Tibial nerve (tissue), 4 donors: ENCODE measurements around the gene C1QTNF9. TPM values are rescaled to one million over a fixed set of nuclear protein-coding genes. Genes with fewer than 3 reads are reported as not detected.
A peak's percentile ranks its signal among the peaks of the same experiment; 100 is the strongest.

Experiments used
- DNase-seq, 2 donors: peaks; one replicate each; pipeline ENCODE4 v3.0.0-alpha.2; 2019; ENCODE audit warnings: low spot score in 2 of 2
- H3K27ac ChIP-seq, 4 donors: fragments of 200-600 bp; sonication (generic) in 3 of 4; one replicate each; pipeline ENCODE4 v1.5.1; 2017 to 2019; ENCODE audit warnings: mild to moderate bottlenecking in 1 of 4
- H3K27me3 ChIP-seq, 2 donors: fragments of 200-600 bp; sonication (generic) in 1 of 2; one replicate each; pipeline versions ENCODE4 v1.5.1 to v1.6.0; 2017 to 2019
- H3K36me3 ChIP-seq, 3 donors: fragments of 200-600 bp; sonication (generic); one replicate each; pipeline ENCODE4 v1.5.1; 2018 to 2019
- H3K4me1 ChIP-seq, 4 donors: fragments of 200-600 bp; sonication (generic) in 3 of 4; one replicate each; pipeline ENCODE4 v1.5.1; 2017 to 2019
- H3K4me3 ChIP-seq, 4 donors: fragments of 200-600 bp; sonication (generic) in 3 of 4; one replicate each; pipeline ENCODE4 v1.5.1; 2017 to 2019; ENCODE audit warnings: mild to moderate bottlenecking in 1 of 4, moderate library complexity in 1 of 4
- H3K9me3 ChIP-seq, 4 donors: fragments of 200-600 bp; sonication (generic) in 3 of 4; one replicate each; pipeline ENCODE4 v1.5.1; 2017 to 2019
- CTCF ChIP-seq, 5 experiments: fragments of 200-600 bp in 3 of 5; fragments of 450-650 bp in 2 of 5; sonication (generic) in 3 of 5; IDR thresholded peaks; one replicate each; pipeline ENCODE4 v1.5.1; 2016 to 2019; ENCODE audit warnings: antibody characterized with exemption in 5 of 5, mild to moderate bottlenecking in 3 of 5, moderate library complexity in 2 of 5
- EP300 ChIP-seq, 2 donors: sonication (generic); formaldehyde crosslinking; IDR thresholded peaks; one replicate each; pipeline ENCODE4 v1.6.1; 2017; ENCODE audit warnings: antibody characterized with exemption in 2 of 2, mild to moderate bottlenecking in 1 of 2
- POLR2A ChIP-seq, 2 donors: fragments of 450-650 bp; IDR thresholded peaks; one replicate each; pipeline ENCODE4 v1.6.1; 2017; ENCODE audit warnings: antibody characterized with exemption in 2 of 2, mild to moderate bottlenecking in 2 of 2, moderate library complexity in 2 of 2
- WGBS, 2 donors: methylation state at CpG; one replicate each; pipeline ENCODE4 v1.1.5; 2018; 5-methylcytosine and 5-hydroxymethylcytosine counted together
- total RNA-seq, 4 donors: library from RNA; depleted of rRNA; stranded (reverse); fragments of >200 nt; gene quantifications; one replicate each; pipeline ENCODE4 v1.1.0, GENCODE V29; 2016

C1QTNF9 gene
- total RNA-seq, 4 donors from 2014 or later, result 0.63 to 5.9 TPM; not detected in 2

GRCh38 chr13:24281188-24282008, 28.0 kb upstream of the C1QTNF9 start:
- no peak overlapping the region for H3K4me3 ChIP-seq
- DNase-seq, result no peak
- H3K36me3 ChIP-seq, result peaks cover 0 to 36% (median 0%) of the 10 kb centered on the region in 3 donors
- TF ChIP-seq CTCF (IDR thresholded peaks at IDR 0.05) (no peak), EP300 (IDR thresholded peaks at IDR 0.05) (no peak), POLR2A (IDR thresholded peaks at IDR 0.05) (no peak)
- WGBS, 2 donors, result 86 to 88% methylated on average over 10 to 18 of the region's 18 CpGs
- H3K27ac ChIP-seq, result peak overlapping the region in 3 of 4 donors; percentile 0 to 51 (median 39)
- H3K9me3 ChIP-seq, result no peaks in the 10 kb centered on the region
- H3K27me3 ChIP-seq, result no peaks in the 10 kb centered on the region
- peaks cover 0 to 17% (median 3%) of the 10 kb centered on the region in 4 donors for H3K4me1 ChIP-seq

GRCh38 chr13:24282256-24282655, 27.1 kb upstream of the C1QTNF9 start:
- H3K4me1 ChIP-seq, result peaks cover 0 to 17% (median 3%) of the 10 kb centered on the region in 4 donors
- TF ChIP-seq CTCF (IDR thresholded peaks at IDR 0.05) (no peak), POLR2A (IDR thresholded peaks at IDR 0.05) (no peak), EP300 (IDR thresholded peaks at IDR 0.05) (no peak)
- no peak for DNase-seq
- no peak overlapping the region for H3K27ac ChIP-seq
- H3K27me3 ChIP-seq, result no peaks in the 10 kb centered on the region
- 79 to 80% methylated on average over 4 of the region's 4 CpGs for whole genome bisulfite sequencing, 2 donors
- no peaks in the 10 kb centered on the region for H3K9me3 ChIP-seq
- no peak overlapping the region for H3K4me3 ChIP-seq
- peaks cover 0 to 44% (median 0%) of the 10 kb centered on the region in 3 donors for H3K36me3 ChIP-seq

- Histone ChIP-seq H3K36me3 (peaks cover 0 to 71% (median 0%) of the 10 kb centered on the region in 3 donors), H3K4me3 (no peak overlapping the region), H3K9me3 (no peaks in the 10 kb centered on the region), H3K27ac (no peak overlapping the region), H3K27me3 (no peaks in the 10 kb centered on the region), H3K4me1 (peaks cover 0 to 10% (median 3%) of the 10 kb centered on the region in 4 donors)
- WGBS, 2 donors, result 86 to 90% methylated on average over 10 of the region's 10 CpGs
- no peak for TF ChIP-seq EP300 (IDR thresholded peaks at IDR 0.05)
- no peak for TF ChIP-seq CTCF (IDR thresholded peaks at IDR 0.05)
- no peak for TF ChIP-seq POLR2A (IDR thresholded peaks at IDR 0.05)
- DNase-seq, result no peak
Measured at GRCh38 chr13:24284889-24285565, 24.4 kb upstream of the C1QTNF9 start.

- TF ChIP-seq EP300 (IDR thresholded peaks at IDR 0.05) (no peak), POLR2A (IDR thresholded peaks at IDR 0.05) (no peak)
- Histone ChIP-seq H3K27me3 (no peaks in the 10 kb centered on the region), H3K4me3 (no peak overlapping the region), H3K4me1 (no peaks in the 10 kb centered on the region), H3K36me3 (peaks cover 0 to 86% (median 0%) of the 10 kb centered on the region in 3 donors), H3K9me3 (no peaks in the 10 kb centered on the region), H3K27ac (no peak overlapping the region)
- no peak for DNase-seq
- 95% methylated on average over 11 of the region's 11 CpGs for WGBS, 2 donors
Measured at GRCh38 chr13:24286624-24287023, 22.8 kb upstream of the C1QTNF9 start.

GRCh38 chr13:24287748-24288287, 21.6 kb upstream of the C1QTNF9 start:
- no peak for DNase-seq
- no peak overlapping the region for H3K4me3 ChIP-seq
- no peak for TF ChIP-seq POLR2A (IDR thresholded peaks at IDR 0.05)
- H3K36me3 ChIP-seq, result peaks cover 0 to 88% (median 0%) of the 10 kb centered on the region in 3 donors
- H3K4me1 ChIP-seq, result no peaks in the 10 kb centered on the region
- H3K27me3 ChIP-seq, result no peaks in the 10 kb centered on the region
- WGBS, 2 donors, result 89 to 93% methylated on average over 8 of the region's 8 CpGs
- no peaks in the 10 kb centered on the region for H3K9me3 ChIP-seq
- H3K27ac ChIP-seq, result no peak overlapping the region
